ENCODE results near the gene COLEC12.
"Not testable (repeated sequence)": the region's sequence is repeated elsewhere in the genome, so short reads cannot be mapped to it uniquely, and the experiment has no call there.

The COLEC12 gene

GRCh38 chr18:415047-415446 lies 85.5 kb downstream of the COLEC12 start:
- DNase-seq (ENCODE audit: low read depth) = no peak

- peak; percentile 34 for DNase-seq (ENCODE audit: low read depth)
These were observed 87.3 kb downstream of the COLEC12 start for GRCh38 chr18:413233-413632.

- DNase-seq (ENCODE audit: low read depth) = no peak
These were observed 90.5 kb downstream of the COLEC12 start for GRCh38 chr18:410047-410455.

GRCh38 chr18:408367-408766 lies 92.1 kb downstream of the COLEC12 start:
- DNase-seq (ENCODE audit: low read depth) = peak; percentile 30

GRCh38 chr18:407626-408224 lies 92.8 kb downstream of the COLEC12 start:
- DNase-seq (ENCODE audit: low read depth) = no peak

- no peak for DNase-seq (ENCODE audit: low read depth)
These were observed 93.3 kb downstream of the COLEC12 start for GRCh38 chr18:407191-407590.

- no peak for DNase-seq (ENCODE audit: low read depth)
These were observed 93.8 kb downstream of the COLEC12 start for GRCh38 chr18:406677-407076.

GRCh38 chr18:405006-405405 lies 95.5 kb downstream of the COLEC12 start:
- DNase-seq (ENCODE audit: low read depth) = not testable (repeated sequence)

- no peak for DNase-seq (ENCODE audit: low read depth)
These were observed 96.4 kb downstream of the COLEC12 start for GRCh38 chr18:404061-404636.

GRCh38 chr18:402129-402528 lies 98.4 kb downstream of the COLEC12 start:
- DNase-seq (ENCODE audit: low read depth) = no peak

- peak; percentile 96 for DNase-seq (ENCODE audit: low read depth)
These were observed 100.0 kb downstream of the COLEC12 start for GRCh38 chr18:400456-400855.

- no peak for DNase-seq (ENCODE audit: low read depth)
These were observed 100.8 kb downstream of the COLEC12 start for GRCh38 chr18:399631-400135.

- peak; percentile 34 for DNase-seq (ENCODE audit: low read depth)
These were observed 101.4 kb downstream of the COLEC12 start for GRCh38 chr18:398935-399630.

- DNase-seq (ENCODE audit: low read depth) = no peak
These were observed 103.9 kb downstream of the COLEC12 start for GRCh38 chr18:396556-396955.

- peak; percentile 84 for DNase-seq (ENCODE audit: low read depth)
These were observed 104.3 kb downstream of the COLEC12 start for GRCh38 chr18:396251-396555.

GRCh38 chr18:395456-396250 lies 104.8 kb downstream of the COLEC12 start:
- DNase-seq (ENCODE audit: low read depth) = peak; percentile 94

- peak; percentile 98 for DNase-seq (ENCODE audit: low read depth)
These were observed 105.5 kb downstream of the COLEC12 start for GRCh38 chr18:394987-395362.

- peak; percentile 67 for DNase-seq (ENCODE audit: low read depth)
These were observed 106.1 kb downstream of the COLEC12 start for GRCh38 chr18:394262-394986.

GRCh38 chr18:393574-393957 lies 106.9 kb downstream of the COLEC12 start:
- no peak for DNase-seq (ENCODE audit: low read depth)

GRCh38 chr18:392928-393573 lies 107.5 kb downstream of the COLEC12 start:
- no peak for DNase-seq (ENCODE audit: low read depth)

- no peak for DNase-seq (ENCODE audit: low read depth)
These were observed 109.6 kb downstream of the COLEC12 start for GRCh38 chr18:390741-391478.
